Activated B cell treated with CpG ODN at 0.5 μM for 24 hours (primary cell): ENCODE results near the gene NFIA. TPM values are rescaled to one million over a fixed set of nuclear protein-coding genes. Genes with fewer than 3 reads are reported as not detected.
"Not testable (repeated sequence)": the region's sequence is repeated elsewhere in the genome, so short reads cannot be mapped to it uniquely, and the experiment has no call there.

ENCODE experiments used
- ATAC-seq: fragments of 200-7000 bp; cut with Tn5 transposase; one replicate; pipeline ENCODE4 v1.10.0; 2021; ENCODE audit warnings: low read depth, mild to moderate bottlenecking, moderate library complexity
- CTCF ChIA-PET: fragments of 350-600 bp; sonication (Branson Sonifier 250); formaldehyde crosslinking; loops from one replicate; lab custom pipeline; 2021; ENCODE audit warnings: antibody characterized with exemption; lab: Charles Lee
- POLR2A ChIA-PET: fragments of 350-600 bp; sonication (Branson Sonifier 250); formaldehyde crosslinking; loops from one replicate; lab custom pipeline; 2021; ENCODE audit warnings: antibody characterized with exemption; lab: Charles Lee
- DNase-seq: peaks from one replicate; pipeline ENCODE4 v3.0.0; 2022
- H3K27ac Mint-ChIP-seq: one replicate; pipeline ENCODE4 v1.8.0; 2020; ENCODE audit warnings: mixed read lengths
- H3K27me3 Mint-ChIP-seq: one replicate; pipeline ENCODE4 v1.8.0; 2021; ENCODE audit warnings: mixed read lengths
- H3K36me3 Mint-ChIP-seq: one replicate; pipeline ENCODE4 v1.8.0; 2021; ENCODE audit warnings: low read depth, mixed read lengths
- H3K4me1 Mint-ChIP-seq: one replicate; pipeline ENCODE4 v1.8.0; 2021; ENCODE audit warnings: mixed read lengths
- H3K4me3 Mint-ChIP-seq: one replicate; pipeline ENCODE4 v1.8.0; 2020; ENCODE audit warnings: mild to moderate bottlenecking, mixed read lengths
- H3K9me3 Mint-ChIP-seq: one replicate; pipeline ENCODE4 v1.8.0; 2020; ENCODE audit warnings: mixed read lengths
- CTCF ChIP-seq: fragments of 200-600 bp; IDR thresholded peaks from one replicate; pipeline ENCODE4 v1.8.0; 2022; ENCODE audit warnings: antibody characterized with exemption, mild to moderate bottlenecking
- intact Hi-C: fragments of 100-400 bp; cut with micrococcal nuclease; formaldehyde crosslinking; loops from one replicate; pipeline ENCODE4 v1.15.1; 2024
- total RNA-seq: library from RNA; stranded (reverse); gene quantifications from 2 replicates; pipeline ENCODE4 v1.2.3, GENCODE V29; 2022

Gene NFIA
- total RNA-seq, 1 donor from 2014 or later = 0.13 TPM

- peak; percentile 47 for ATAC-seq
- CTCF ChIA-PET = no interaction called here
These were observed 25.6 kb upstream of the NFIA start for GRCh38 chr1:61056573-61057439.

GRCh38 chr1:61058483-61059245, 23.7 kb upstream of the NFIA start:
- ChIA-PET CTCF (interaction anchor here (1.2 to 1.6 kb wide), 2 partner anchors 9 to 19 kb away, joined by 3 to 8 read pairs; no protein-coding TSS in a partner anchor), POLR2A (no interaction called here)
- TF ChIP-seq CTCF = no peak
- DNase-seq = no peak
- no peak overlapping the region for H3K4me3 Mint-ChIP-seq
- H3K27me3 Mint-ChIP-seq = peaks cover 47% of the 10 kb centered on the region
- H3K27ac Mint-ChIP-seq = no peak overlapping the region
- no peaks in the 10 kb centered on the region for H3K9me3 Mint-ChIP-seq
- intact Hi-C loops = no loop called here
- no peaks in the 10 kb centered on the region for H3K36me3 Mint-ChIP-seq
- H3K4me1 Mint-ChIP-seq = peaks cover 17% of the 10 kb centered on the region
- no peak for ATAC-seq

More at GRCh38 chr1:61056573-61057439, 25.6 kb upstream of the NFIA start:
- Mint-ChIP-seq H3K27ac (no peak overlapping the region), H3K27me3 (peaks cover 64% of the 10 kb centered on the region), H3K4me3 (peak overlapping the region; percentile 79), H3K36me3 (no peaks in the 10 kb centered on the region), H3K9me3 (no peaks in the 10 kb centered on the region), H3K4me1 (peaks cover 33% of the 10 kb centered on the region)
- TF ChIP-seq CTCF = no peak
- intact Hi-C loops = no loop called here
- DNase-seq = no peak
- POLR2A ChIA-PET = no interaction called here

- H3K4me1 Mint-ChIP-seq, H3K9me3 Mint-ChIP-seq, H3K36me3 Mint-ChIP-seq, H3K27ac Mint-ChIP-seq, intact Hi-C loops, DNase-seq, H3K4me3 Mint-ChIP-seq, CTCF ChIA-PET, ATAC-seq, POLR2A ChIA-PET: not testable (repeated sequence)
- peaks cover 26% of the 10 kb centered on the region for H3K27me3 Mint-ChIP-seq
These were observed 20.8 kb upstream of the NFIA start for GRCh38 chr1:61061601-61062000.

GRCh38 chr1:61064673-61065072, 17.7 kb upstream of the NFIA start:
- POLR2A ChIA-PET = no interaction called here
- DNase-seq = no peak
- CTCF ChIA-PET = no interaction called here
- Mint-ChIP-seq H3K27me3 (peaks cover 4% of the 10 kb centered on the region), H3K4me3 (no peak overlapping the region), H3K9me3 (no peaks in the 10 kb centered on the region), H3K27ac (no peak overlapping the region), H3K4me1 (no peaks in the 10 kb centered on the region), H3K36me3 (no peaks in the 10 kb centered on the region)
- intact Hi-C loops = no loop called here
- no peak for TF ChIP-seq CTCF
- no peak for ATAC-seq

- ChIA-PET CTCF (no interaction called here), POLR2A (no interaction called here)
- no peak for TF ChIP-seq CTCF
- Mint-ChIP-seq H3K4me3 (no peak overlapping the region), H3K27ac (no peak overlapping the region), H3K36me3 (no peaks in the 10 kb centered on the region), H3K4me1 (no peaks in the 10 kb centered on the region), H3K27me3 (no peaks in the 10 kb centered on the region), H3K9me3 (no peaks in the 10 kb centered on the region)
- DNase-seq (no peak), ATAC-seq (no peak)
- intact Hi-C loops = no loop called here
These were observed 14.8 kb upstream of the NFIA start for GRCh38 chr1:61067446-61068019.
